Activated CD4-positive, alpha-beta T cell treated with anti-CD3 and anti-CD28 coated beads, Interleukin-2, amount 10 ng/mL, durations not matched to agents 24 days and 14 days (primary cell): Measurements from ENCODE around the gene BTBD7. TPM values are rescaled to one million over a fixed set of nuclear protein-coding genes. Genes with fewer than 3 reads are reported as not detected.

Source experiments
- DNase-seq: peaks from one replicate; pipeline ENCODE4 v3.0.0; 2022
- H3K27ac Mint-ChIP-seq: one replicate; pipeline ENCODE4 v1.8.0; 2022; ENCODE audit warnings: mild to moderate bottlenecking, mixed read lengths
- H3K27me3 Mint-ChIP-seq: one replicate; pipeline ENCODE4 v1.8.0; 2022; ENCODE audit warnings: mixed read lengths
- H3K36me3 Mint-ChIP-seq: one replicate; pipeline ENCODE4 v1.8.0; 2022; ENCODE audit warnings: low read depth, mild to moderate bottlenecking, mixed read lengths
- H3K4me1 Mint-ChIP-seq: one replicate; pipeline ENCODE4 v1.8.0; 2021; ENCODE audit warnings: mixed read lengths
- H3K4me3 Mint-ChIP-seq: one replicate; pipeline ENCODE4 v1.8.0; 2022; ENCODE audit warnings: mild to moderate bottlenecking, moderate library complexity, mixed read lengths
- H3K9me3 Mint-ChIP-seq: one replicate; pipeline ENCODE4 v1.8.0; 2021; ENCODE audit warnings: mixed read lengths
- intact Hi-C: fragments of 100-400 bp; cut with micrococcal nuclease; formaldehyde crosslinking; loops from one replicate; pipeline ENCODE4 v1.15.1; 2023
- total RNA-seq: library from RNA; stranded (reverse); gene quantifications from 2 replicates; pipeline ENCODE4 v1.2.3, GENCODE V29; 2022

Gene BTBD7
- total RNA-seq, 1 donor from 2014 or later, result 19.4 TPM

GRCh38 chr14:93319494-93319893 is 13.3 kb downstream of the BTBD7 start:
- intact Hi-C loops, result no loop called here
- Mint-ChIP-seq H3K4me1 (peaks cover 14% of the 10 kb centered on the region), H3K27ac (no peak overlapping the region), H3K4me3 (no peak overlapping the region), H3K36me3 (peaks cover 9% of the 10 kb centered on the region), H3K27me3 (no peaks in the 10 kb centered on the region), H3K9me3 (no peaks in the 10 kb centered on the region)
- DNase-seq, result no peak

- Mint-ChIP-seq H3K36me3 (peaks cover 8% of the 10 kb centered on the region), H3K27ac (no peak overlapping the region), H3K9me3 (no peaks in the 10 kb centered on the region), H3K4me3 (no peak overlapping the region), H3K4me1 (peaks cover 14% of the 10 kb centered on the region), H3K27me3 (no peaks in the 10 kb centered on the region)
- DNase-seq, result no peak
- intact Hi-C loops, result no loop called here
These were observed 13.9 kb downstream of the BTBD7 start for GRCh38 chr14:93318927-93319326.

- H3K9me3 Mint-ChIP-seq, result no peaks in the 10 kb centered on the region
- H3K4me3 Mint-ChIP-seq, result no peak overlapping the region
- peaks cover 9% of the 10 kb centered on the region for H3K4me1 Mint-ChIP-seq
- no peak for DNase-seq
- no peak overlapping the region for H3K27ac Mint-ChIP-seq
- intact Hi-C loops, result no loop called here
- peaks cover 6% of the 10 kb centered on the region for H3K36me3 Mint-ChIP-seq
- H3K27me3 Mint-ChIP-seq, result no peaks in the 10 kb centered on the region
These were observed 14.7 kb downstream of the BTBD7 start for GRCh38 chr14:93317875-93318807.

DNA sequence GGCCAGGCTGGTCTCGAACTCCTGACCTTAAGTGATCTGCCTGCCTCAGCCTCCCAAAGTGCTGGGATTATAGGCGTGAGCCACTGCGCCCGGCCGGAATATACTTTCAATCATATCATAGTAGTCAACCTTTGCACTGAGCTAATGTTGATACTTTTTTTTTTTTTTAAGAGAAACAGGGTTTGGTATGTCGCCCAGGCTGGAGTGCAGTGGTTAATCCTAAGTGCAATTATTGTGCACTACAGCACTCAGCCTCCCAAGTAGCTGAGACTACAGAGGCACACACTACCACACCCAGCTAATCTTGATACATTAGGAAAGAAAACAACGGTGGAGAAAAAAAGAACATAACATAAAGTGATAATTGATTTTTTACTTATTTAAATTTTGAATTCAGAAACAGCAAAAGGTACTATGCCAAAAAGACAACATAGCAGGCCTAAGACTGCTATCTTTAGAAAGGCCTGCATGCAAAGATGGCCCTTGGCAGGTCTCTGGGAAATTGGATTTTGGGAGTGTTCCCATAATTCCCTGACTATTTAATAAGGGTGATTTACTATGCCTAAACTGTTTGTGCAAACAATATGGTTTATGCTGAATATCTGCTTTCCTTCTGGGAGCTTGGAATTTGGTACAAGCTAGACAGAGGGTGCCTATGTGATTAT is 15.5 kb downstream of the BTBD7 start:
- Mint-ChIP-seq H3K36me3 (peaks cover 6% of the 10 kb centered on the region), H3K4me1 (peaks cover 9% of the 10 kb centered on the region), H3K4me3 (no peak overlapping the region), H3K27me3 (no peaks in the 10 kb centered on the region), H3K27ac (no peak overlapping the region), H3K9me3 (no peaks in the 10 kb centered on the region)
- DNase-seq, result no peak
- intact Hi-C loops, result no loop called here

- intact Hi-C loops, result no loop called here
- Mint-ChIP-seq H3K4me1 (peaks cover 9% of the 10 kb centered on the region), H3K4me3 (no peak overlapping the region), H3K36me3 (peaks cover 5% of the 10 kb centered on the region), H3K27me3 (no peaks in the 10 kb centered on the region), H3K9me3 (no peaks in the 10 kb centered on the region), H3K27ac (no peak overlapping the region)
- DNase-seq, result no peak
These were observed 16.1 kb downstream of the BTBD7 start for GRCh38 chr14:93316716-93317115.

DNA sequence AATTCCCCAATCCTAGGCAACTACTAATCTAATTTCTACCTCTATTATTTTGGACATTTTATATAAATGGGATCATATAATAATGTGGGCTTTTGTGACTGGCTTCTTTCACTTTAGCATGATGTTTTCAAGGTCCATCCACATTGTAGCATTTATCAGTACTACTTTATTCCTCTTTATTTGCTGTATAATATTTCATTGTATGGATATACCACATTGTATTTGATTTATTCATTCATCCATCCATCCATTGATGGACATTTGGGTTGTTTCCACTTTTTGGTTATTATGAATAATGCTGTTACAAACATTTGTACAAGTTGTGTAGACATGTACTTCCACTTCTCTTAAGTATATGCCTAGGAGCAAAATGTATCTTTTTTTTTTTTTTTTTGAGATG is 17.3 kb downstream of the BTBD7 start:
- intact Hi-C loops, result no loop called here
- H3K36me3 Mint-ChIP-seq, result peaks cover 4% of the 10 kb centered on the region
- no peaks in the 10 kb centered on the region for H3K27me3 Mint-ChIP-seq
- H3K4me1 Mint-ChIP-seq, result peaks cover 9% of the 10 kb centered on the region
- no peak overlapping the region for H3K4me3 Mint-ChIP-seq
- no peak for DNase-seq
- H3K9me3 Mint-ChIP-seq, result no peaks in the 10 kb centered on the region
- H3K27ac Mint-ChIP-seq, result no peak overlapping the region

- no peaks in the 10 kb centered on the region for H3K27me3 Mint-ChIP-seq
- intact Hi-C loops, result no loop called here
These were observed 21.8 kb downstream of the BTBD7 start for GRCh38 chr14:93311082-93311481.

GRCh38 chr14:93309427-93309966 is 23.3 kb downstream of the BTBD7 start:
- no peaks in the 10 kb centered on the region for H3K27me3 Mint-ChIP-seq
- H3K27ac Mint-ChIP-seq, result no peak overlapping the region
- H3K36me3 Mint-ChIP-seq, result no peaks in the 10 kb centered on the region
- intact Hi-C loops, result no loop called here
- H3K4me3 Mint-ChIP-seq, result no peak overlapping the region
- H3K9me3 Mint-ChIP-seq, result no peaks in the 10 kb centered on the region
- H3K4me1 Mint-ChIP-seq, result peaks cover 5% of the 10 kb centered on the region
- DNase-seq, result no peak

More at GRCh38 chr14:93311082-93311481, 21.8 kb downstream of the BTBD7 start:
- Mint-ChIP-seq H3K4me3 (no peak overlapping the region), H3K9me3 (no peaks in the 10 kb centered on the region), H3K4me1 (peaks cover 5% of the 10 kb centered on the region), H3K36me3 (no peaks in the 10 kb centered on the region), H3K27ac (no peak overlapping the region)
- no peak for DNase-seq

DNA sequence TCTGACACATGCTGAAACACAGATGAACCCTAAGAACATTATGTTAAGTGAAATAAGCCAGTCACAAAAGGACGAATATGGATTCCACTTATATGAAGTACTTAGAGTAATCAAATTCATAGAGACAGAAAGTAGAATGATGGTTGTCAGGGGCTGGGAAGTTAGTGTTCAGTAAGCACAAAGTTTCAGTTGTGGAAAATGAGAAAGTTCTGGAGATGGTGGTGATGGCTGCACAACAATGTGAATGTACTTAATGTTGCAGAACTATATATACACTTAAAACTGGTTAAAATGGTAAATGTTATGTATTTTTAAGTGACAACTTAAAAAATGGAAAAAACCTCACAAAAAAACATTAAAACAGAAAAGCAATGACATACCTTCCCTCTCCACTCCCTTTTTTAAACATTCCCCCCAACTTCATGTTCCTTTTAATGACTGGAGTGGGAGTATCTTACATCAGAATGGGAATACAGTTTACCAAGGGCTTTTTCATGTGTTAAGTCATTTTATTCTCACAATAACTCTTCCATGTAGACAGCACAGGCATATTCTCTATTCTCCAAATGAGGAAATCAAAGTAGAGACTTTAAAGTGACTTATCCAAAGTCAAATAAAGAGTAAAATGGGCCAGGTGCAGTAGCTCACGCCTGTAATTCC is 24.0 kb downstream of the BTBD7 start:
- Mint-ChIP-seq H3K4me1 (peaks cover 5% of the 10 kb centered on the region), H3K36me3 (no peaks in the 10 kb centered on the region), H3K4me3 (no peak overlapping the region), H3K27me3 (no peaks in the 10 kb centered on the region), H3K9me3 (no peaks in the 10 kb centered on the region), H3K27ac (no peak overlapping the region)
- no peak for DNase-seq
- intact Hi-C loops, result no loop called here

- no peaks in the 10 kb centered on the region for H3K36me3 Mint-ChIP-seq
- no peaks in the 10 kb centered on the region for H3K27me3 Mint-ChIP-seq
- peaks cover 6% of the 10 kb centered on the region for H3K4me1 Mint-ChIP-seq
- H3K9me3 Mint-ChIP-seq, result no peaks in the 10 kb centered on the region
- no peak overlapping the region for H3K27ac Mint-ChIP-seq
- H3K4me3 Mint-ChIP-seq, result no peak overlapping the region
- no peak for DNase-seq
- intact Hi-C loops, result no loop called here
These were observed 26.0 kb downstream of the BTBD7 start for GRCh38 chr14:93306812-93307211.

DNA sequence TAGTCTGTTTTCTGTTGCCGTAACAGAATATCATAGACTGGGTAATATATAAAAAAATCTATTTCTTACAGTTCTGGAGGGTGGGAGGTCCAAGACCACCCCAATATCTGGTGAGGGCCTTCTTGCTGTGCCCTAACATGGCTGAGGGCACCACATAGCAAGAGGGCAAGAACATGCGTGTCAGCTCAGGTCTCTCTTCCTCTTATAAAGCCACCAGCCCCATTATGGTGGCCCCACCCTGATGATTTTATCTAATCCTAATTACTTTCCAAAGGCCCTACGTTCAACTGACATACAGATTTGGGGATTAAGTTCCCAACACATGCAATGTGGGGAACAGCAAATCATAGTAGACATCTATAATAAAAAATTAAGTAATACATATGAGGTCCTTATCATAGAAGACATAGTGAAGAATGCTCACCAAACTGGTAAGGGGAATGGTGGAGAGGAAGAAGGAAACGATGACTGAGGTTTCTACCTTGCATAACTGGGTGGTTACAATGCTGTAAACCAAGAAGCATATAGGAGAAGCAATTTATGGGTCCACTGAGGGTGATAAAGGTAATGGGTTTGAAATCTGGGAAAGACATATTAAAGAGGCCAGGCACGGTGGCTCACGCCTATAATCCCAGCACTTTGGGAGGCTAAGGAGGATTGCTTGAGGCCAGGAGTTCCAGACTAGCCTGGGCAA is 27.0 kb downstream of the BTBD7 start:
- Mint-ChIP-seq H3K9me3 (no peaks in the 10 kb centered on the region), H3K27ac (no peak overlapping the region), H3K27me3 (no peaks in the 10 kb centered on the region), H3K4me1 (peaks cover 7% of the 10 kb centered on the region), H3K36me3 (no peaks in the 10 kb centered on the region), H3K4me3 (no peak overlapping the region)
- no peak for DNase-seq
- intact Hi-C loops, result no loop called here

DNA sequence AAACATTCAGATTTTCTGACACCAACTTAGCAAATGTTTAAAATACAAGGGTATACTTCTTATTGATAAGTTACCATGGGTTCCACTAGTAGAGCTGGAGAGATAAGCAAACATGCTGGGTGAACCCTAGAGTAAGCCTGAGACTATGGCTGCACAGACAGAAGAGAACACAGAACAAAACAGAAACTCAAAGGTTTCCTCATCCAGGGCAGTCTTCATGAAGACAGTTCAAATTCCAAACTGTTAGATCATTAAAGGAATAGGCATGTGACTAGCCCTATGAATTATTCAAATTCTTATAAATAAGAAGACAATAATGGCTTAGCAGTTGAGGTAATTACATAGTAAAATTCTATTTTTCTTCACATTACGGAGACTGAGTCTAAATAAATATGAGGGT is 28.1 kb downstream of the BTBD7 start:
- Mint-ChIP-seq H3K4me1 (peaks cover 7% of the 10 kb centered on the region), H3K27ac (no peak overlapping the region), H3K4me3 (no peak overlapping the region), H3K36me3 (no peaks in the 10 kb centered on the region), H3K27me3 (no peaks in the 10 kb centered on the region), H3K9me3 (no peaks in the 10 kb centered on the region)
- intact Hi-C loops, result no loop called here
- DNase-seq, result no peak

DNA sequence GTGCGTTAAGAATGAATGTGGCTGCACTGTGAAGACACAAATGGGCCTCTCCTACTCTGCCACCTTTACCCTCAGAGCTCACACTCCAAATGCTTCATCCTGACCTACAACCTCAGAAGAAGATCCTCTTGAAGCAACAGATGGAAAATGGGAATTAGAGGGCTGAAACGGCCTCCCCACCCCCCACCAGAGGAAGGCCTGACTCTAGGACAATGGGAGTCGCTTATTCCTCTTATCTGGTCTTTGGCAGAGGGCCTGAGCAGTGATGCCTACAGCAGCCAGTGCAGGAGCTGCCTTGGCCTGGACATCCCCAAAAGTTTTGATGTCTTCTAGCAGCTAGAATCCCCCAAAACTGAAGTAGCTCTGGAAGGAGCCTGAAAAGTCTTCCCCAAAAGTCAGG is 29.2 kb downstream of the BTBD7 start:
- DNase-seq, result no peak
- intact Hi-C loops, result no loop called here
- Mint-ChIP-seq H3K27ac (no peak overlapping the region), H3K4me1 (peaks cover 6% of the 10 kb centered on the region), H3K9me3 (no peaks in the 10 kb centered on the region), H3K36me3 (no peaks in the 10 kb centered on the region), H3K4me3 (no peak overlapping the region), H3K27me3 (no peaks in the 10 kb centered on the region)
